HepG2 (cell line): ENCODE data around the gene ISG20L2. TPM values are rescaled to one million over a fixed set of nuclear protein-coding genes. Genes with fewer than 3 reads are reported as not detected.

ENCODE experiments used
- BRCA1 ChIP-seq: sonication (generic); formaldehyde crosslinking; IDR thresholded peaks from 2 replicates; pipeline ENCODE4 v1.4.0; 2020; ENCODE audit warnings: missing genetic modification reagents
- CHCHD3 ChIP-seq: sonication (generic); formaldehyde crosslinking; IDR thresholded peaks from 2 replicates; pipeline ENCODE4 v1.8.0; 2022; ENCODE audit warnings: mild to moderate bottlenecking, missing genetic modification reagents, moderate library complexity
- KDM4B ChIP-seq: sonication (generic); formaldehyde crosslinking; IDR thresholded peaks from 2 replicates; pipeline ENCODE4 v1.4.0; 2020; ENCODE audit warnings: missing genetic modification reagents
- MTA1 ChIP-seq: sonication (generic); formaldehyde crosslinking; IDR thresholded peaks from 2 replicates; pipeline ENCODE4 v1.4.0; 2020; ENCODE audit warnings: missing genetic modification reagents, mild to moderate bottlenecking, borderline replicate concordance
- NFIB ChIP-seq: sonication (generic); formaldehyde crosslinking; IDR thresholded peaks from 2 replicates; pipeline ENCODE4 v1.9.0; 2021; ENCODE audit warnings: missing genetic modification reagents, mild to moderate bottlenecking, borderline replicate concordance
- PATZ1 ChIP-seq: sonication (generic); formaldehyde crosslinking; IDR thresholded peaks from 2 replicates; pipeline ENCODE4 v1.4.0; 2020; ENCODE audit warnings: missing genetic modification reagents
- RBFOX2 ChIP-seq: fragments of 200-400 bp; formaldehyde crosslinking; IDR thresholded peaks from 2 replicates; pipeline ENCODE4 v1.6.1; 2017; ENCODE audit warnings: low read depth, mild to moderate bottlenecking, low read length
- RORA ChIP-seq: sonication (generic); formaldehyde crosslinking; IDR thresholded peaks from 2 replicates; pipeline ENCODE4 v1.5.0; 2020; ENCODE audit warnings: mild to moderate bottlenecking, missing genetic modification reagents, moderate library complexity
- SOX6 ChIP-seq, 2 experiments: fragments of 450-650 bp in 1 of 2; sonication (generic) in 1 of 2; formaldehyde crosslinking in 1 of 2; IDR thresholded peaks; 2 replicates each; pipeline versions ENCODE4 v1.4.0 to v1.6.1; 2017 to 2020; ENCODE audit warnings: antibody characterized with exemption in 1 of 2, mild to moderate bottlenecking in 1 of 2, missing genetic modification reagents in 1 of 2
- SRY ChIP-seq: sonication (generic); formaldehyde crosslinking; IDR thresholded peaks from 2 replicates; pipeline ENCODE4 v1.8.0; 2022; ENCODE audit warnings: mild to moderate bottlenecking, missing genetic modification reagents
- TCF7 ChIP-seq: sonication (generic); IDR thresholded peaks from 2 replicates; pipeline ENCODE4 v1.6.1; 2016; ENCODE audit warnings: antibody characterized with exemption, low read depth
- ZBED4 ChIP-seq: sonication (generic); formaldehyde crosslinking; IDR thresholded peaks from 2 replicates; pipeline ENCODE4 v1.4.0; 2020; ENCODE audit warnings: missing genetic modification reagents, borderline replicate concordance
- ZNF235 ChIP-seq: sonication (generic); formaldehyde crosslinking; IDR thresholded peaks from 2 replicates; pipeline ENCODE4 v1.8.1; 2023; ENCODE audit warnings: mild to moderate bottlenecking, missing genetic modification reagents, borderline replicate concordance
- ZNF687 ChIP-seq: sonication (generic); formaldehyde crosslinking; IDR thresholded peaks from 2 replicates; pipeline ENCODE4 v1.5.1; 2020; ENCODE audit warnings: mild to moderate bottlenecking, missing genetic modification reagents, moderate library complexity
- ZNF839 ChIP-seq: sonication (generic); formaldehyde crosslinking; IDR thresholded peaks from 2 replicates; pipeline ENCODE4 v1.4.0; 2020; ENCODE audit warnings: missing genetic modification reagents, mild to moderate bottlenecking, borderline replicate concordance
- ZSCAN25 ChIP-seq: sonication (generic); formaldehyde crosslinking; IDR thresholded peaks from 2 replicates; pipeline ENCODE4 v1.8.0; 2022; ENCODE audit warnings: mild to moderate bottlenecking, missing genetic modification reagents
- polyA plus RNA-seq, 8 experiments: library from polyadenylated mRNA; depleted of rRNA in 3 of 8; stranded (reverse) in 7 of 8; unstranded in 1 of 8; fragments of >200 nt; fragmentation: Illumina TruSeq in 4 of 8; extraction: Trizol in 4 of 8; gene quantifications; 2 replicates each; pipeline versions ENCODE4 v1.2.1 to v1.2.3, GENCODE V29; 2011 to 2016; ENCODE audit warnings: low read depth in 4 of 8, missing spikeins in 1 of 8, mixed read lengths in 1 of 8; ENCODE audit not compliant: insufficient read depth in 1 of 8
- total RNA-seq, 5 experiments: library from RNA; depleted of rRNA; stranded (reverse); fragments of >200 nt; fragmentation: Illumina TruSeq; extraction: Trizol; gene quantifications; 2 replicates each; pipeline ENCODE4 v1.2.3, GENCODE V29; 2016; ENCODE audit warnings: low read depth in 1 of 5
- TF ChIP-seq, protein P1 (sequence below): sonication (generic); formaldehyde crosslinking; IDR thresholded peaks from 2 replicates; pipeline ENCODE4 v1.4.0; 2020; ENCODE audit warnings: missing genetic modification reagents
- TF ChIP-seq, protein P2 (sequence below): sonication (generic); formaldehyde crosslinking; IDR thresholded peaks from 2 replicates; pipeline ENCODE4 v1.8.0; 2022; ENCODE audit warnings: mild to moderate bottlenecking, missing genetic modification reagents, moderate library complexity

Gene ISG20L2
- total and polyA plus RNA-seq, 2 of the 13 experiments (the other 11 are each of a cell fraction or from before 2014, with no cell fraction given) = 19.8 to 21.3 TPM

DNA sequence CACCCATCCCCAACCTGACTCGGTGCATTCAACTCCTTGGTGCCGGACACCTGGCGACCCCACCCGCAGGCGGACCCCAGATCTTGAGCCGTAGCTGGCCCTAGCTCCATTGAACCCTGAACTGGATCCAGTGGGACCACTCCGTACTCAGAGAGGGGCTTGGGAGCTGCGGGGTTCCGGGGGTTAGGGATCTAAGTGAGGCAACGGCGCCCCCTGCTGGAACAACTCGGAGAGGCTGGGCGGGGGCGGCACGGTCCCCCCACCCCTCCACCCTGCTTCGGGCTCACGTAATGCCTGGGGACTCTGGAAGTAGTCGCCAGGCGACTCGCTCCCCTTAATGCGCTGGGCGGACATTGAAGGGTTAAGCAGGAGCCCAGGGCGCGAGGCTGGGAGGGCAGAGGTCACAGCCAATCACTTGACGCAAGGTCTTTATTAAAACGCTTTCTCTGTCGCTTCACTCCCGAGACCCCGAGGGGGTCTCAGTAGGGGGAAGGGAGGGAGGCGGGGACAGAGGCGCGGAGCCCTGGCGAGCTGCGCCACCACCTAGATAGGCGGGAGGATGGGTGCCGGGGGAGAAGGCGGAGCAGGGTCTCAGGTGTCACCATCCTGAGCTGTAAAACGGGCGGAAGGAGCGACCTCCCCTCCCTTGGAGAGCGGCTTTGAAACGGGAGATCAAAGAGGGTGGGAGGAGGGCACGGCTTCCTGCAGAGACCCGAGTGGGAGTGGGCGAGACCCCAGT lies 22.5 kb downstream of the ISG20L2 start (continued):
- no peak for TF ChIP-seq RBFOX2
- TF ChIP-seq ZSCAN25 (CRISPR knock-in tag) = peak; percentile 93
- TF ChIP-seq ZNF235 (CRISPR knock-in tag) = no peak
- no peak for TF ChIP-seq KDM4B
- no peak for TF ChIP-seq ZBED4 (CRISPR knock-in tag)
- TF ChIP-seq SOX6 (IDR thresholded peaks at IDR 0.05) = no peak
- TF ChIP-seq SOX6 (CRISPR knock-in tag; IDR thresholded peaks at IDR 0.05) = peak; percentile 27; the same call in 1 of the 2 replicates
- peak; percentile 14; the same call in 1 of the 2 replicates for TF ChIP-seq TCF7
- TF ChIP-seq PATZ1 (CRISPR knock-in tag) = peak; percentile 98
- no peak for TF ChIP-seq RORA (CRISPR knock-in tag)
- TF ChIP-seq ZNF687 = peak; percentile 58; the same call in 1 of the 2 replicates
- TF ChIP-seq, protein P1, sequence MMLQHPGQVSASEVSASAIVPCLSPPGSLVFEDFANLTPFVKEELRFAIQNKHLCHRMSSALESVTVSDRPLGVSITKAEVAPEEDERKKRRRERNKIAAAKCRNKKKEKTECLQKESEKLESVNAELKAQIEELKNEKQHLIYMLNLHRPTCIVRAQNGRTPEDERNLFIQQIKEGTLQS (CRISPR knock-in tag) = no peak
- TF ChIP-seq ZNF839 (CRISPR knock-in tag) = no peak
- no peak for TF ChIP-seq BRCA1 (CRISPR knock-in tag)
- no peak for TF ChIP-seq CHCHD3
- TF ChIP-seq NFIB (CRISPR knock-in tag) = no peak
- TF ChIP-seq, protein P2, sequence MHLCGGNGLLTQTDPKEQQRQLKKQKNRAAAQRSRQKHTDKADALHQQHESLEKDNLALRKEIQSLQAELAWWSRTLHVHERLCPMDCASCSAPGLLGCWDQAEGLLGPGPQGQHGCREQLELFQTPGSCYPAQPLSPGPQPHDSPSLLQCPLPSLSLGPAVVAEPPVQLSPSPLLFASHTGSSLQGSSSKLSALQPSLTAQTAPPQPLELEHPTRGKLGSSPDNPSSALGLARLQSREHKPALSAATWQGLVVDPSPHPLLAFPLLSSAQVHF = no peak
- TF ChIP-seq MTA1 (CRISPR knock-in tag) = no peak
- TF ChIP-seq SRY (CRISPR knock-in tag) = no peak
